ENCODE measurements around the gene CPN2. TPM values are rescaled to one million over a fixed set of nuclear protein-coding genes. Genes with fewer than 3 reads are reported as not detected.

CPN2 gene
- total and polyA plus RNA-seq, 2 donors (not counting 1 experiment from before 2014, with no cell fraction given): not detected

DNA sequence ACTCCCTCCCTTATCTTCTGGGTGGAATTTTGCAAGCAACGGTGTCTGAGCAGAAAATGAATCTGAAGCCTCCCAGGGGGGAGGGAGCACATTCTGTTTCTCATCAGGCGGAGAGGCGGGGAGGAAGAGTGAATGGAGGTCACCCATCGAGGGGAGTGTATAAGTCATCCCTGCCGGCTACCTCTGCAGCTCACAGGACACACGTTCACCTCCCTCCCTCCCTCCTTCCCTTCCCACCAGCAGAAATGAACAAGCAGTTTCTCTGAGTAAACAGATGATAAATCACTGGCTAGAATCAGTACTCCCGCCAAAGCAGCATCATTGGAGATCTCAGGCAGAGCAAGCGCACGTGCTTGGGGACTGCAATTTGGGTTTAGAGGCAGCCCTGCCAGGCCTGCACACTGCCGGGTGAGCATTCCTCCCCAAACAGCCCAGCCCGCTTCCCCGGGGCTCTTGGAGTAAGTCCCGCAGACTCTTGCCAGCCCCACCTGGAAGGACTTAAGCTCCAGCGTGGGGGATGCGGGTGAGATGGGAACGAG, 38.3 kb downstream of the CPN2 start:
- peaks cover 40 to 45% of the 10 kb centered on the region in 2 donors for H3K4me1 ChIP-seq (ENCODE audit: control insufficient read depth in 2 of 2, insufficient read depth in 2 of 2, low read length in 2 of 2)
- peaks cover 0 to 57% (median 30%) of the 10 kb centered on the region in 4 experiments for H3K27me3 ChIP-seq (replicated peaks in 1 of 4; ENCODE audit: control extremely low read depth in 1 of 4, control insufficient read depth in 3 of 4, insufficient read depth in 4 of 4, low read length in 3 of 4)
- ChIA-PET POLR2A (interaction anchor here (0.5 kb wide), 1 partner anchor 45 kb away, joined by 8 read pairs; no protein-coding TSS in a partner anchor), CTCF (interaction anchor here (0.7 to 7.4 kb wide), 5 partner anchors 13 to 647 kb away, joined by 3 to 193 read pairs (median 124); partner anchors contain the start of gene HES1)
- no peaks in the 10 kb centered on the region for H3K9me3 ChIP-seq (ENCODE audit: control extremely low read depth in 1 of 3, control insufficient read depth in 2 of 3, insufficient read depth in 1 of 3, low read length in 2 of 3)
- Mint-ChIP-seq H3K27ac (no peak overlapping the region), H3K4me3 (no peak overlapping the region), H3K4me1 (peaks cover 46% of the 10 kb centered on the region), H3K9me3 (ENCODE audit: insufficient read depth) (no peaks in the 10 kb centered on the region), H3K27me3 (peaks cover 51% of the 10 kb centered on the region)
- 26% methylated on average over 11 of the region's 16 CpGs for WGBS (ENCODE audit: insufficient coverage)
- H3K79me2 ChIP-seq (ENCODE audit: control insufficient read depth, insufficient read depth, low read length): no peaks in the 10 kb centered on the region
- H3K4me3 ChIP-seq (ENCODE audit: control extremely low read depth in 1 of 5, extremely low read depth in 1 of 5, insufficient read depth in 1 of 5, low read depth in 2 of 5, low read length in 4 of 5): no peak overlapping the region
- H3K4me2 ChIP-seq (replicated peaks; ENCODE audit: low read depth, low read length, poor library complexity, severe bottlenecking): no peak overlapping the region
- DNase-seq (no peak), ATAC-seq (ENCODE audit: low read depth) (no peak)
- H2AFZ ChIP-seq (ENCODE audit: insufficient read depth, low read depth, low read length, poor library complexity, severe bottlenecking): no peak overlapping the region
- intact Hi-C loops (cut with micrococcal nuclease): no loop called here
- no peaks in the 10 kb centered on the region for H3K36me3 ChIP-seq (replicated peaks in 1 of 2; ENCODE audit: control extremely low read depth in 1 of 2, control insufficient read depth in 1 of 2, extremely low read depth in 1 of 2, insufficient read depth in 2 of 2, low read length in 1 of 2)
- H4K20me1 ChIP-seq (ENCODE audit: control insufficient read depth, insufficient read depth, low read length, poor library complexity, severe bottlenecking): no peaks in the 10 kb centered on the region
- no peak overlapping the region for H3K9ac ChIP-seq (ENCODE audit: low read length)
- H3K27ac ChIP-seq (ENCODE audit: low read length in 2 of 2): no peak overlapping the region
- TF ChIP-seq EZH2 (IDR thresholded peaks at IDR 0.05; ENCODE audit: borderline replicate concordance, insufficient read depth, low read depth, low read length, poor library complexity, severe bottlenecking): no peak
- TF ChIP-seq, protein P1, sequence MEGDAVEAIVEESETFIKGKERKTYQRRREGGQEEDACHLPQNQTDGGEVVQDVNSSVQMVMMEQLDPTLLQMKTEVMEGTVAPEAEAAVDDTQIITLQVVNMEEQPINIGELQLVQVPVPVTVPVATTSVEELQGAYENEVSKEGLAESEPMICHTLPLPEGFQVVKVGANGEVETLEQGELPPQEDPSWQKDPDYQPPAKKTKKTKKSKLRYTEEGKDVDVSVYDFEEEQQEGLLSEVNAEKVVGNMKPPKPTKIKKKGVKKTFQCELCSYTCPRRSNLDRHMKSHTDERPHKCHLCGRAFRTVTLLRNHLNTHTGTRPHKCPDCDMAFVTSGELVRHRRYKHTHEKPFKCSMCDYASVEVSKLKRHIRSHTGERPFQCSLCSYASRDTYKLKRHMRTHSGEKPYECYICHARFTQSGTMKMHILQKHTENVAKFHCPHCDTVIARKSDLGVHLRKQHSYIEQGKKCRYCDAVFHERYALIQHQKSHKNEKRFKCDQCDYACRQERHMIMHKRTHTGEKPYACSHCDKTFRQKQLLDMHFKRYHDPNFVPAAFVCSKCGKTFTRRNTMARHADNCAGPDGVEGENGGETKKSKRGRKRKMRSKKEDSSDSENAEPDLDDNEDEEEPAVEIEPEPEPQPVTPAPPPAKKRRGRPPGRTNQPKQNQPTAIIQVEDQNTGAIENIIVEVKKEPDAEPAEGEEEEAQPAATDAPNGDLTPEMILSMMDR (IDR thresholded peaks at IDR 0.05): no peak

DNA sequence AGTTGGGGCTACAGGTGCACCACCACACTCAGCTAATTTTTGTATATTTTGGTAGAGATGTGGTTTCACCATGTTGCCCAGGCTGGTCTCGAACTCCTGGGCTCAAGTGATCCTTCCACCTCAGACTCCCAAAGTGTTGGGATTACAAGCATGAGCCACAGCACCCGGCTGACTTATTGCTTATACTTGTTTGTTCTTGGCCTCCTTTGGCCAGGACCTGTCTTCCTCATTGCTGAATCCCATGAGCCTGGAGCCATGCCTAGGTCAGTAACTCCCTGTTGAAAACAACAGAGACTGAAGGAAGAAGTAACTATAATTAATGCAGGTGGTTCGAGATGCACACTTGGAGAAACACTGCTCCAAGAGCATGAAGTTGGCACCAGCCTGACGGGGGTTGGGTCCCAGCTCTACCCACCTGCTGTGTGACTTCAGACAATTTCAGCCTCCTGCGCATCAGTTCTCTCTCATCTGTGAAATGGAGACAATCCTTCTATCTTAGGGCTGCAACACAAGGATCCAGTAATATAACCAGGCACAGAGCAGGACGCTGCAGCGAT, 38.9 kb downstream of the CPN2 start:
- H3K9me3 Mint-ChIP-seq (ENCODE audit: insufficient read depth): no peaks in the 10 kb centered on the region
- POLR2A ChIA-PET: no interaction called here
- H3K4me3 Mint-ChIP-seq: no peak overlapping the region
- WGBS (ENCODE audit: insufficient coverage): 64% methylated on average over 5 of the region's 7 CpGs
- H3K27me3 Mint-ChIP-seq: peaks cover 45% of the 10 kb centered on the region
- H2AFZ ChIP-seq (ENCODE audit: insufficient read depth, low read depth, low read length, poor library complexity, severe bottlenecking): no peak overlapping the region
- no peak overlapping the region for H3K4me3 ChIP-seq (ENCODE audit: control extremely low read depth in 1 of 5, extremely low read depth in 1 of 5, insufficient read depth in 1 of 5, low read depth in 2 of 5, low read length in 4 of 5)
- H3K27ac Mint-ChIP-seq: no peak overlapping the region
- H3K79me2 ChIP-seq (ENCODE audit: control insufficient read depth, insufficient read depth, low read length): no peaks in the 10 kb centered on the region
- CTCF ChIA-PET: interaction anchor here (6.3 to 7.4 kb wide), 2 partner anchors 173 to 530 kb away, joined by 124 to 157 read pairs; partner anchors contain the start of gene HES1
- intact Hi-C loops (cut with micrococcal nuclease): no loop called here
- no peaks in the 10 kb centered on the region for H3K36me3 ChIP-seq (replicated peaks in 1 of 2; ENCODE audit: control extremely low read depth in 1 of 2, control insufficient read depth in 1 of 2, extremely low read depth in 1 of 2, insufficient read depth in 2 of 2, low read length in 1 of 2)
- no peak overlapping the region for H3K9ac ChIP-seq (ENCODE audit: low read length)
- ATAC-seq (ENCODE audit: low read depth) (no peak), DNase-seq (no peak)
- no peak overlapping the region for H3K4me2 ChIP-seq (replicated peaks; ENCODE audit: low read depth, low read length, poor library complexity, severe bottlenecking)
- peaks cover 52% of the 10 kb centered on the region for H3K4me1 Mint-ChIP-seq
- peaks cover 46 to 51% of the 10 kb centered on the region in 2 donors for H3K4me1 ChIP-seq (ENCODE audit: control insufficient read depth in 2 of 2, insufficient read depth in 2 of 2, low read length in 2 of 2)
- no peaks in the 10 kb centered on the region for H3K9me3 ChIP-seq (ENCODE audit: control extremely low read depth in 1 of 3, control insufficient read depth in 2 of 3, insufficient read depth in 1 of 3, low read length in 2 of 3)
- peaks cover 0 to 52% (median 25%) of the 10 kb centered on the region in 4 experiments for H3K27me3 ChIP-seq (replicated peaks in 1 of 4; ENCODE audit: control extremely low read depth in 1 of 4, control insufficient read depth in 3 of 4, insufficient read depth in 4 of 4, low read length in 3 of 4)
- H3K27ac ChIP-seq (ENCODE audit: low read length in 2 of 2): no peak overlapping the region
- H4K20me1 ChIP-seq (ENCODE audit: control insufficient read depth, insufficient read depth, low read length, poor library complexity, severe bottlenecking): no peaks in the 10 kb centered on the region
- TF ChIP-seq, protein P1 (IDR thresholded peaks at IDR 0.05): no peak
- no peak for TF ChIP-seq EZH2 (IDR thresholded peaks at IDR 0.05; ENCODE audit: borderline replicate concordance, insufficient read depth, low read depth, low read length, poor library complexity, severe bottlenecking)
